Keratinocyte (primary cell): Measurements from ENCODE around the gene ATP6V1A. TPM values are rescaled to one million over a fixed set of nuclear protein-coding genes. Genes with fewer than 3 reads are reported as not detected.

Source experiments
- DNase-seq: peaks from one replicate; pipeline ENCODE4 v3.0.0-alpha.2; 2011; ENCODE audit warnings: low read depth, missing footprints, low spot score
- FAIRE-seq: peaks from 2 replicates; lab custom pipeline; 2011; peaks lifted over from hg19 to GRCh38; lab: Jason Lieb, UNC
- H2AFZ ChIP-seq: 2 replicates; pipeline ENCODE4 v1.6.0; 2012; ENCODE audit warnings: low read length, control low read depth, inconsistent platforms; ENCODE audit not compliant: control insufficient read depth
- H3K27ac ChIP-seq: 2 replicates; pipeline ENCODE4 v1.5.1; 2011; ENCODE audit warnings: low read length; ENCODE audit not compliant: control insufficient read depth, insufficient read depth
- H3K27me3 ChIP-seq: 3 replicates; pipeline ENCODE4 v1.6.0; 2011; ENCODE audit warnings: low read length; ENCODE audit not compliant: control insufficient read depth, insufficient read depth; ENCODE audit errors: extremely low read depth
- H3K36me3 ChIP-seq, 2 experiments: 2 replicates in 1 of 2; 3 replicates in 1 of 2; pipeline ENCODE4 v1.5.1; 2011; ENCODE audit warnings: low read length in 2 of 2, mild to moderate bottlenecking in 1 of 2; ENCODE audit not compliant: control insufficient read depth in 2 of 2, insufficient read depth in 2 of 2; ENCODE audit errors: extremely low read depth in 1 of 2
- H3K4me1 ChIP-seq: 3 replicates; pipeline ENCODE4 v1.5.1; 2011; ENCODE audit warnings: low read length; ENCODE audit not compliant: control insufficient read depth, insufficient read depth; ENCODE audit errors: extremely low read depth
- H3K4me2 ChIP-seq: 3 replicates; pipeline ENCODE4 v1.6.0; 2011; ENCODE audit warnings: low read depth, low read length; ENCODE audit not compliant: control insufficient read depth, insufficient read depth; ENCODE audit errors: extremely low read depth
- H3K4me3 ChIP-seq, 3 experiments: fragments of 200-600 bp in 1 of 3; sonication (generic) in 1 of 3; 2 replicates in 2 of 3; 3 replicates in 1 of 3; pipeline ENCODE4 v1.5.1; 2011 to 2016; ENCODE audit warnings: low read length in 3 of 3, mild to moderate bottlenecking in 3 of 3, control low read depth in 2 of 3, inconsistent platforms in 1 of 3, low read depth in 1 of 3, mixed read lengths in 1 of 3, mixed run types in 1 of 3, moderate library complexity in 1 of 3; ENCODE audit not compliant: control insufficient read depth in 2 of 3, insufficient read depth in 2 of 3; ENCODE audit errors: extremely low read depth in 1 of 3
- H3K79me2 ChIP-seq: 2 replicates; pipeline ENCODE4 v1.6.0; 2012; ENCODE audit warnings: low read length; ENCODE audit not compliant: control insufficient read depth, insufficient read depth
- H3K9ac ChIP-seq: 3 replicates; pipeline ENCODE4 v1.6.0; 2011; ENCODE audit warnings: low read length; ENCODE audit not compliant: control insufficient read depth, insufficient read depth; ENCODE audit errors: extremely low read depth
- H3K9me1 ChIP-seq: 3 replicates; pipeline ENCODE4 v1.6.0; 2011; ENCODE audit warnings: low read length; ENCODE audit not compliant: control insufficient read depth, insufficient read depth; ENCODE audit errors: extremely low read depth
- H3K9me3 ChIP-seq: 2 replicates; pipeline ENCODE4 v1.5.1; 2012; ENCODE audit warnings: low read depth, low read length; ENCODE audit not compliant: control insufficient read depth
- H4K20me1 ChIP-seq: 3 replicates; pipeline ENCODE4 v1.6.0; 2011; ENCODE audit warnings: low read length; ENCODE audit not compliant: control insufficient read depth, insufficient read depth; ENCODE audit errors: extremely low read depth
- EZH2 ChIP-seq: IDR thresholded peaks from one replicate; pipeline ENCODE4 v1.6.1; 2012; ENCODE audit warnings: inconsistent platforms, mild to moderate bottlenecking, low read length, moderate library complexity
- dilution Hi-C: fragments of 300-500 bp; cut with MboI; formaldehyde crosslinking; loops from one replicate; pipeline ENCODE4 v1.7.0; 2020; ENCODE audit warnings: low sequenced_read_pairs; ENCODE audit not compliant: extremely low pct_ligation_motif_present
- polyA plus RNA-seq, 5 experiments: library from polyadenylated mRNA; depleted of rRNA in 3 of 5; stranded (reverse) in 3 of 5; stranded (forward) in 1 of 5; unstranded in 1 of 5; fragments of >200 nt; gene quantifications; 1 replicate in 1 of 5; 2 replicates in 3 of 5; 3 replicates in 1 of 5; pipeline versions ENCODE4 v1.2.1 to v1.2.3, GENCODE V29; 2011 to 2012; ENCODE audit warnings: missing spikeins in 2 of 5, low read depth in 1 of 5, low replicate concordance in 1 of 5
- TF ChIP-seq, protein P1 (sequence below), 3 experiments: IDR thresholded peaks in 1 of 3; conservative IDR thresholded peaks in 1 of 3; optimal IDR thresholded peaks in 1 of 3; 2 replicates in 2 of 3; 3 replicates in 1 of 3; pipeline versions ENCODE3 to v1.5.1; 2011; ENCODE audit warnings: low read length in 3 of 3, mild to moderate bottlenecking in 3 of 3, moderate library complexity in 2 of 3, control low read depth in 1 of 3, inconsistent platforms in 1 of 3; ENCODE audit not compliant: insufficient read depth in 2 of 3; ENCODE audit errors: extremely low read depth in 1 of 3

ATP6V1A gene
- polyA plus RNA-seq, 1 donor (not counting 4 experiments of a cell fraction or from before 2014, with no cell fraction given): 35.8 TPM

- Histone ChIP-seq H3K4me1 (peaks cover 16% of the 10 kb centered on the region), H3K36me3 (no peaks in the 10 kb centered on the region), H4K20me1 (no peaks in the 10 kb centered on the region), H3K4me3 (no peak overlapping the region), H3K27me3 (no peaks in the 10 kb centered on the region), H3K27ac (no peak overlapping the region), H2AFZ (no peak overlapping the region), H3K9me3 (no peaks in the 10 kb centered on the region), H3K9ac (no peak overlapping the region), H3K9me1 (no peaks in the 10 kb centered on the region), H3K79me2 (no peaks in the 10 kb centered on the region), H3K4me2 (no peak overlapping the region)
- DNase-seq: no peak
- TF ChIP-seq, protein P1, sequence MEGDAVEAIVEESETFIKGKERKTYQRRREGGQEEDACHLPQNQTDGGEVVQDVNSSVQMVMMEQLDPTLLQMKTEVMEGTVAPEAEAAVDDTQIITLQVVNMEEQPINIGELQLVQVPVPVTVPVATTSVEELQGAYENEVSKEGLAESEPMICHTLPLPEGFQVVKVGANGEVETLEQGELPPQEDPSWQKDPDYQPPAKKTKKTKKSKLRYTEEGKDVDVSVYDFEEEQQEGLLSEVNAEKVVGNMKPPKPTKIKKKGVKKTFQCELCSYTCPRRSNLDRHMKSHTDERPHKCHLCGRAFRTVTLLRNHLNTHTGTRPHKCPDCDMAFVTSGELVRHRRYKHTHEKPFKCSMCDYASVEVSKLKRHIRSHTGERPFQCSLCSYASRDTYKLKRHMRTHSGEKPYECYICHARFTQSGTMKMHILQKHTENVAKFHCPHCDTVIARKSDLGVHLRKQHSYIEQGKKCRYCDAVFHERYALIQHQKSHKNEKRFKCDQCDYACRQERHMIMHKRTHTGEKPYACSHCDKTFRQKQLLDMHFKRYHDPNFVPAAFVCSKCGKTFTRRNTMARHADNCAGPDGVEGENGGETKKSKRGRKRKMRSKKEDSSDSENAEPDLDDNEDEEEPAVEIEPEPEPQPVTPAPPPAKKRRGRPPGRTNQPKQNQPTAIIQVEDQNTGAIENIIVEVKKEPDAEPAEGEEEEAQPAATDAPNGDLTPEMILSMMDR (optimal IDR thresholded peaks at IDR 0.05 in 1 of 3, IDR thresholded peaks at IDR 0.05 in 1 of 3, conservative IDR thresholded peaks at IDR 0.05 in 1 of 3; ENCODE audit: extremely low read depth in 1 of 3, insufficient read depth in 2 of 3, low read length in 3 of 3): no peak
- TF ChIP-seq EZH2: no peak
- dilution Hi-C loops: no loop called here
- no peak for FAIRE-seq
Observed at GRCh38 chr3:113829576-113830354, 82.9 kb downstream of the ATP6V1A start.

DNA sequence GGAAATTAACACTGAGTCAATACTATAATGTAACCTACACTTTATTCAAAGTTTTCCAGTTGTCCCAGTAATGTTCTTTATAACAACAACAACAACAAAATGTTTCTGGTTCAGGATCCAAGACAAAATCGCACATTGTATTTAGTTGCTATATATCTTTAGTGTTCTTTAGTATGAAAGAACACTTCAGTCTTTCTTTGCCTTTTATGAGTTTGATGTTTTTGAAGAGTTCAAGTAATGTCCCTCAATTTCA, 84.2 kb downstream of the ATP6V1A start:
- FAIRE-seq (no peak), DNase-seq (no peak)
- Histone ChIP-seq H3K9ac (no peak overlapping the region), H3K9me3 (no peaks in the 10 kb centered on the region), H3K4me3 (no peak overlapping the region), H3K27ac (peak overlapping the region; percentile 36), H4K20me1 (no peaks in the 10 kb centered on the region), H3K36me3 (no peaks in the 10 kb centered on the region), H3K4me1 (peaks cover 20% of the 10 kb centered on the region), H3K4me2 (no peak overlapping the region), H3K9me1 (no peaks in the 10 kb centered on the region), H2AFZ (no peak overlapping the region), H3K79me2 (no peaks in the 10 kb centered on the region), H3K27me3 (no peaks in the 10 kb centered on the region)
- TF ChIP-seq, protein P1 (optimal IDR thresholded peaks at IDR 0.05 in 1 of 3, IDR thresholded peaks at IDR 0.05 in 1 of 3, conservative IDR thresholded peaks at IDR 0.05 in 1 of 3; ENCODE audit: extremely low read depth in 1 of 3, insufficient read depth in 2 of 3, low read length in 3 of 3): no peak
- TF ChIP-seq EZH2: no peak
- dilution Hi-C loops: no loop called here
